Nephron (organoid): Measurements from ENCODE around the gene GOLPH3.
"Not testable (repeated sequence)": the region's sequence is repeated elsewhere in the genome, so short reads cannot be mapped to it uniquely, and the experiment has no call there.

Source experiments
- H3K27ac Mint-ChIP-seq, 3 experiments: 2 replicates each; pipeline ENCODE4 v1.8.0; 2020; ENCODE audit warnings: mixed read lengths in 3 of 3, mild to moderate bottlenecking in 2 of 3, moderate library complexity in 1 of 3
- H3K27me3 Mint-ChIP-seq: 2 replicates; pipeline ENCODE4 v1.8.0; 2021; ENCODE audit warnings: low read depth, mild to moderate bottlenecking, moderate library complexity, mixed read lengths
- H3K36me3 Mint-ChIP-seq: 2 replicates; pipeline ENCODE4 v1.8.0; 2020; ENCODE audit warnings: low read depth, mixed read lengths
- H3K4me1 Mint-ChIP-seq: 2 replicates; pipeline ENCODE4 v1.8.0; 2020; ENCODE audit warnings: mixed read lengths
- H3K4me3 Mint-ChIP-seq, 3 experiments: 2 replicates each; pipeline ENCODE4 v1.8.0; 2020; ENCODE audit warnings: mild to moderate bottlenecking in 3 of 3, mixed read lengths in 3 of 3, moderate library complexity in 2 of 3
- H3K9me3 Mint-ChIP-seq: 2 replicates; pipeline ENCODE4 v1.8.0; 2020; ENCODE audit warnings: mixed read lengths
- TF ChIP-seq, protein P1 (sequence below), 3 experiments: fragments of 200-600 bp; sonication (generic); IDR thresholded peaks; one replicate each; pipeline ENCODE4 v1.5.0; 2021; ENCODE audit warnings: antibody characterized with exemption in 3 of 3; ENCODE audit not compliant: unreplicated experiment in 3 of 3

Gene GOLPH3

DNA sequence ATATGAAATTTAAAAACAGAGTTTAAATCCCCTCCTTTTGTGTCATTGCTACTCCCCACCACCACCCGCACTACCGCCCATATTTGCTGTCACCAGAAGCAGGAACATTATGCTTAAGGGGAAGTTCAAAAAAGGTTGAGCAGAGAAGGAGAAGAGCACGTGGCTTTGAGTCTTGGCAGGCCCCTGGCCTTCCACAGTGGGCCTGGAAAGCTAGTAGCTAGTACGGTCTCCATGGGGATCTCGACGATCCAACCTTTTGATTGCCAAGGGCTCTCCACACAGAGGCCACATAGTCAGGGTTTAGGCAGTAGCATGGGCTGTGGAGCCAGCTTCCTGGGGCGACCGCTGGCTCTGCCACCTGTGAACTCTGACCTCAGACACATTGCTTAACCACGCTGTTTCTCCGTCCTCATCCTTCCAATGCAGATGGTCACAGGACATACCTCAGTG lies 90.1 kb downstream of the GOLPH3 start:
- H3K4me3 Mint-ChIP-seq: no peak overlapping the region
- no peaks in the 10 kb centered on the region for H3K9me3 Mint-ChIP-seq
- no peak overlapping the region for H3K27ac Mint-ChIP-seq
- H3K27me3 Mint-ChIP-seq: no peaks in the 10 kb centered on the region
- H3K4me1 Mint-ChIP-seq: no peaks in the 10 kb centered on the region
- H3K36me3 Mint-ChIP-seq: peaks cover 16% of the 10 kb centered on the region
- TF ChIP-seq, protein P1, sequence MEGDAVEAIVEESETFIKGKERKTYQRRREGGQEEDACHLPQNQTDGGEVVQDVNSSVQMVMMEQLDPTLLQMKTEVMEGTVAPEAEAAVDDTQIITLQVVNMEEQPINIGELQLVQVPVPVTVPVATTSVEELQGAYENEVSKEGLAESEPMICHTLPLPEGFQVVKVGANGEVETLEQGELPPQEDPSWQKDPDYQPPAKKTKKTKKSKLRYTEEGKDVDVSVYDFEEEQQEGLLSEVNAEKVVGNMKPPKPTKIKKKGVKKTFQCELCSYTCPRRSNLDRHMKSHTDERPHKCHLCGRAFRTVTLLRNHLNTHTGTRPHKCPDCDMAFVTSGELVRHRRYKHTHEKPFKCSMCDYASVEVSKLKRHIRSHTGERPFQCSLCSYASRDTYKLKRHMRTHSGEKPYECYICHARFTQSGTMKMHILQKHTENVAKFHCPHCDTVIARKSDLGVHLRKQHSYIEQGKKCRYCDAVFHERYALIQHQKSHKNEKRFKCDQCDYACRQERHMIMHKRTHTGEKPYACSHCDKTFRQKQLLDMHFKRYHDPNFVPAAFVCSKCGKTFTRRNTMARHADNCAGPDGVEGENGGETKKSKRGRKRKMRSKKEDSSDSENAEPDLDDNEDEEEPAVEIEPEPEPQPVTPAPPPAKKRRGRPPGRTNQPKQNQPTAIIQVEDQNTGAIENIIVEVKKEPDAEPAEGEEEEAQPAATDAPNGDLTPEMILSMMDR (IDR thresholded peaks at IDR 0.05; ENCODE audit: unreplicated experiment in 3 of 3): no peak

DNA sequence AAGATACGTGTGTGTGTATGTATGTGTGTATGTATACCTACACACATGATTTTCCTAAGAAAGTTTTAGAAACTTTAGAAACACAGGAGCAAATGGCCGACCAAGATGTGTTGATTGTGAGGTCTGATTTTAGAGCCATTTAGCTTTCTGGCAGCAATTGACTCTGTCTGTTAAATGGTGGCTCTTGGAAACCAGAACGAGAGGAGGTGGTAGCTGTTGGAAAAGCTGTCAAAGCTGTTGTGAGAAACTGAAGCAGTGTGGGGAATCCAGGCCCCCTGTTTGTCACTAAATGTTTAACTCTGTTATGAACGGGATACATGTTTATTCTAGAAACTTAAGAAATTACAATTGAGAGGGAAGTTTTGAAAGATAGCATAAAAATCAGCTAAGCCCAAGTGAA lies 91.4 kb downstream of the GOLPH3 start:
- H3K36me3 Mint-ChIP-seq: peaks cover 9% of the 10 kb centered on the region
- no peak overlapping the region for H3K27ac Mint-ChIP-seq
- H3K27me3 Mint-ChIP-seq: no peaks in the 10 kb centered on the region
- TF ChIP-seq, protein P1 (IDR thresholded peaks at IDR 0.05; ENCODE audit: unreplicated experiment in 3 of 3): no peak
- no peaks in the 10 kb centered on the region for H3K4me1 Mint-ChIP-seq
- H3K4me3 Mint-ChIP-seq: no peak overlapping the region
- H3K9me3 Mint-ChIP-seq: no peaks in the 10 kb centered on the region

DNA sequence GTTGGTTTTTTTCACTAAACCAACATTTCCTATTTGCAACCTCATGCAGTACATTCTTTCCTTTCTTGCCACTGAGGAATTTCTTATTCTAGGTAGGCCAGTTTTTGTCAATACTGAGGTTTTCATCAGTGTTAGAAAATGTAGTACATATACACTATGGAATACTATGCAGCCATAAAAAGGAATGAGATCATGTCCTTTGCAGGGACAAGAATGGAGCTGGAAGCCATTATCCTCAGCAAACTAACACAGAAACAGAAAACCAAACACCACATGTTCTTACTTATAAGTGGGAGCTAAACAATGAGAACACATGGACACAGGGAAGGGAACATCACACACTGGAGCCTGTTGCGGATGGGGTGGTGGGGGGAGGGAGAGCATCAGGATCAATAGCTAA lies 93.6 kb downstream of the GOLPH3 start:
- H3K27ac Mint-ChIP-seq, H3K27me3 Mint-ChIP-seq: not testable (repeated sequence)

DNA sequence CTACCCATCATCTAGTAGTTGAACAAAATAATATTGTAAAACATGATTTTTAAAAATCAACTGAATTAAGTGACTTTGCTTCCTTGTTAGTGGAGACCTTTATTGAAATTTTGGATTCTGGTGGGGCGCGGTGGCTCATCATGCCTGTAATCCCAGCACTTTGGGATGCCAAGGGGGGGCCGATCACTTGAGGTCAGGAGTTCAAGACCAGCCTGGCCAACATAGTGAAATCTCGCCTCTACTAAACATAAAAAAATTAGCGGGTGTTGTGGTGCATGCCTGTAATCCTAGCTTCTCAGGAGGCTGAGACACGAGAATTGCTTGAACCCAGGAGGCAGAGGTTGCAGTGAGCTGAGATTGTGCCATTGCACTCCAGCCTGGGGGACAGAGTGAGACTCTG lies 95.3 kb downstream of the GOLPH3 start:
- not testable (repeated sequence) for H3K27me3 Mint-ChIP-seq, H3K4me3 Mint-ChIP-seq, H3K36me3 Mint-ChIP-seq, H3K27ac Mint-ChIP-seq, H3K4me1 Mint-ChIP-seq, H3K9me3 Mint-ChIP-seq

More for the DNA sequence above, 93.6 kb downstream of the GOLPH3 start:
- not testable (repeated sequence) for H3K9me3 Mint-ChIP-seq, H3K4me3 Mint-ChIP-seq, H3K36me3 Mint-ChIP-seq, H3K4me1 Mint-ChIP-seq

DNA sequence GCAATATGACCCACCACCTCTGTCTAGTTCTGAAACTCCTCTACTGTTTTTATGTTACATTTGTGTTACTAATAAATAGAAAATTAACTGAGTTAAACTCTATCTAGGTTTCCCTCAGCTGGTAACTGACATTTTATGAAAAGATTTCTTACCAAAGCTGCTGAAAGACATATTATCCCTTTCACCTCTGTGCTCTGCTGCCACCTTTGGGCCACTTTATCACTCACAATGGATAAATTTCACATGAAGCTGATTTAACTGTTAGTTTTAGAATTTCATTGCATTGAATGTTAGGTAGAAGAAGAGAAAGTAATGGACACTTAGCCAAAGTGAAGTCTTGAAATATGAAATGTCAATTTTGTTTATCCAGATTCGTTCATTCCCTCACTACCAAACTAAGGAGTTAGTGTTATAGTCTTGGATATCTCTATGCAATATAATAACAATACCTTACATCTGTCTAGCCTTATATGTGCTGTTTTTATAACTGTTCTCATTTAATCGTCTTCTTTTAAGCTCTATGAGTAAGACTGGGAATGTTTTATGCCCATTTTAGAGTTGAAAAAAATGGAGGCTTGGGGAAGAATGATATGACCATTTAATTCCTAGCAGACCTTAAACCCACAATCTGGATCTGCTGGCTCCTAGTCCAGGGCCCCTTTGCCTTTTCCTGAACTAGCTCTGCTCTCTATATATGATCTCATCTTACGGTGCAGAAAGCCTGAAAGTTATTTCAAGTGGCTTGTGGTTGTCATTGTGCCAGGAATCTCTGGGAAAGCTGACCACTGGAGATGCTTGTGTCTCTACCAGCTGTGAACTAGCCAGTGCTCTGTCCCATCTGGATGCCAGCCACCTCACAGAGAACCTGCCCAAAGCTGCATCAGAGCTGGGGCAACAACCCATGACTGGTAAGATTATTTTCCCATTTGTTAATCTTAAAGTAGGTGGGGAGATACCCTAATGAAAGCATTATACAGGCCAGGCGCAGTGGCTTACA lies 97.1 kb downstream of the GOLPH3 start:
- no peaks in the 10 kb centered on the region for H3K27me3 Mint-ChIP-seq
- H3K4me1 Mint-ChIP-seq: peaks cover 6% of the 10 kb centered on the region

More for the DNA sequence above, 97.1 kb downstream of the GOLPH3 start:
- TF ChIP-seq, protein P1 (IDR thresholded peaks at IDR 0.05; ENCODE audit: unreplicated experiment in 3 of 3): peak; percentile 75 to 82 (median 80)
- Mint-ChIP-seq H3K4me3 (no peak overlapping the region), H3K27ac (no peak overlapping the region), H3K36me3 (peaks cover 9% of the 10 kb centered on the region), H3K9me3 (no peaks in the 10 kb centered on the region)
